Liver (tissue), 9 donors: ENCODE results near the gene GUCY1A2. TPM values are rescaled to one million over a fixed set of nuclear protein-coding genes. Genes with fewer than 3 reads are reported as not detected.

ENCODE experiments used
- DNase-seq: peaks from one replicate; pipeline ENCODE4 v3.0.0-alpha.2; 2017; ENCODE audit warnings: low spot score
- H3K27ac ChIP-seq, 2 donors: one replicate each; pipeline ENCODE4 v1.7.0; 2013; ENCODE audit warnings: inconsistent platforms in 2 of 2, low read length in 2 of 2, control low read depth in 1 of 2, low read depth in 1 of 2, mild to moderate bottlenecking in 1 of 2
- H3K27me3 ChIP-seq, 4 donors: one replicate each; pipeline versions ENCODE4 v1.6.1 to v1.7.0; 2013; ENCODE audit warnings: low read length in 3 of 4, inconsistent platforms in 1 of 4, mild to moderate bottlenecking in 1 of 4, moderate library complexity in 1 of 4; ENCODE audit not compliant: control insufficient read depth in 4 of 4, insufficient read depth in 4 of 4
- H3K36me3 ChIP-seq, 4 donors: one replicate each; pipeline versions ENCODE4 v1.6.1 to v1.7.0; 2013; ENCODE audit warnings: low read length in 3 of 4, mild to moderate bottlenecking in 3 of 4, low read depth in 1 of 4, moderate library complexity in 1 of 4; ENCODE audit not compliant: control insufficient read depth in 4 of 4, insufficient read depth in 3 of 4
- H3K4me1 ChIP-seq, 4 donors: one replicate each; pipeline versions ENCODE4 v1.6.1 to v1.7.0; 2013; ENCODE audit warnings: low read length in 3 of 4, mild to moderate bottlenecking in 3 of 4, moderate library complexity in 1 of 4; ENCODE audit not compliant: control insufficient read depth in 4 of 4, insufficient read depth in 4 of 4
- H3K4me3 ChIP-seq, 3 donors: one replicate each; pipeline versions ENCODE4 v1.6.1 to v1.7.0; 2013; ENCODE audit warnings: low read length in 3 of 3, control low read depth in 1 of 3, low read depth in 1 of 3, mild to moderate bottlenecking in 1 of 3
- H3K9ac ChIP-seq, 2 donors: one replicate each; pipeline ENCODE4 v1.7.0; 2013; ENCODE audit warnings: low read length in 2 of 2, mild to moderate bottlenecking in 2 of 2, moderate library complexity in 2 of 2, control low read depth in 1 of 2, low read depth in 1 of 2
- H3K9me3 ChIP-seq, 4 donors: one replicate each; pipeline versions ENCODE4 v1.6.1 to v1.7.0; 2013; ENCODE audit warnings: low read length in 3 of 4; ENCODE audit not compliant: control insufficient read depth in 4 of 4
- ATF3 ChIP-seq: IDR thresholded peaks from 2 replicates; pipeline ENCODE4 v1.6.1; 2016; ENCODE audit warnings: antibody characterized with exemption
- CTCF ChIP-seq: fragments of 150-350 bp; IDR thresholded peaks from 2 replicates; pipeline ENCODE4 v1.5.1; 2017; ENCODE audit warnings: improper control_type of control experiment, low read depth, low read length; ENCODE audit not compliant: missing input control
- EGR1 ChIP-seq, 2 donors: IDR thresholded peaks; 2 replicates each; pipeline ENCODE4 v1.6.1; 2016 to 2018; ENCODE audit warnings: antibody characterized with exemption in 2 of 2, low read depth in 2 of 2
- FOXA1 ChIP-seq: IDR thresholded peaks from 2 replicates; pipeline ENCODE4 v1.6.1; 2016; ENCODE audit warnings: antibody characterized with exemption
- FOXA2 ChIP-seq: IDR thresholded peaks from 2 replicates; pipeline ENCODE4 v1.6.1; 2016; ENCODE audit warnings: antibody characterized with exemption
- GABPA ChIP-seq, 2 donors: IDR thresholded peaks in 1 of 2; conservative IDR thresholded peaks in 1 of 2; 2 replicates each; pipeline ENCODE4 v1.6.1; 2016; ENCODE audit warnings: antibody characterized with exemption in 2 of 2, mild to moderate bottlenecking in 1 of 2, moderate library complexity in 1 of 2
- HNF4A ChIP-seq, 2 donors: conservative IDR thresholded peaks; 2 replicates each; pipeline ENCODE4 v1.6.1; 2016; ENCODE audit warnings: antibody characterized with exemption in 2 of 2, mild to moderate bottlenecking in 2 of 2
- HNF4G ChIP-seq: IDR thresholded peaks from 2 replicates; pipeline ENCODE4 v1.6.1; 2016; ENCODE audit warnings: antibody characterized with exemption
- NR2F2 ChIP-seq: IDR thresholded peaks from 2 replicates; pipeline ENCODE4 v1.6.1; 2016; ENCODE audit warnings: antibody characterized with exemption
- RAD21 ChIP-seq, 2 donors: IDR thresholded peaks; 2 replicates each; pipeline ENCODE4 v1.6.1; 2016; ENCODE audit warnings: antibody characterized with exemption in 2 of 2, mild to moderate bottlenecking in 2 of 2
- RXRA ChIP-seq, 2 donors: IDR thresholded peaks; 2 replicates each; pipeline ENCODE4 v1.6.1; 2017 to 2018; ENCODE audit warnings: antibody characterized with exemption in 2 of 2, mild to moderate bottlenecking in 1 of 2
- SP1 ChIP-seq: IDR thresholded peaks from 2 replicates; pipeline ENCODE4 v1.6.1; 2018; ENCODE audit warnings: antibody characterized with exemption, mild to moderate bottlenecking
- TAF1 ChIP-seq: conservative IDR thresholded peaks from 2 replicates; pipeline ENCODE4 v1.6.1; 2016; ENCODE audit warnings: antibody characterized with exemption, mild to moderate bottlenecking
- YY1 ChIP-seq: IDR thresholded peaks from 2 replicates; pipeline ENCODE4 v1.6.1; 2016; ENCODE audit warnings: antibody characterized with exemption, mild to moderate bottlenecking
- ZBTB33 ChIP-seq: IDR thresholded peaks from 2 replicates; pipeline ENCODE4 v1.6.1; 2016; ENCODE audit warnings: antibody characterized with exemption
- WGBS: extraction: QIAGEN DNeasy Blood & Tissue Kit; methylation state at CpG from one replicate; pipeline ENCODE4 v1.1.7; 2013; 5-methylcytosine and 5-hydroxymethylcytosine counted together
- polyA plus RNA-seq, 2 donors: library from polyadenylated mRNA; stranded (reverse) in 1 of 2; unstranded in 1 of 2; fragments of 200-250 nt in 1 of 2; fragments of >200 nt in 1 of 2; fragmentation: Nextera tagmentation in 1 of 2; extraction: Ambion mirVana in 1 of 2; gene quantifications; one replicate each; pipeline versions ENCODE4 v1.2.1 to v1.2.3, GENCODE V29; 2013 to 2015
- total RNA-seq, 2 donors: library from RNA; depleted of rRNA; stranded (reverse); fragments of >200 nt; gene quantifications; one replicate each; pipeline ENCODE4 v1.2.3, GENCODE V29; 2014
- TF ChIP-seq, protein P1 (sequence below): IDR thresholded peaks from 2 replicates; pipeline ENCODE4 v1.6.1; 2016; ENCODE audit warnings: antibody characterized with exemption
- TF ChIP-seq, protein P2 (sequence below): IDR thresholded peaks from 2 replicates; pipeline ENCODE4 v1.6.1; 2016; ENCODE audit warnings: antibody characterized with exemption, mild to moderate bottlenecking
- donor health status: healthy.
- donor health status: healthy.
- donor health status: healthy.
- donor health status: healthy.
- donor health status: healthy.

Gene GUCY1A2
- total and polyA plus RNA-seq, 4 donors, result 0.55 to 4.4 (median 1.7) TPM

GRCh38 chr11:107011977-107012376 lies 6.3 kb downstream of the GUCY1A2 start (continued):
- TF ChIP-seq CTCF, result no peak
- TF ChIP-seq YY1, result no peak
- no peak for TF ChIP-seq GABPA (IDR thresholded peaks at IDR 0.05 in 1 of 2, conservative IDR thresholded peaks at IDR 0.05 in 1 of 2)
- TF ChIP-seq SP1, result no peak

GRCh38 chr11:107009190-107009589 lies 9.1 kb downstream of the GUCY1A2 start:
- no peak overlapping the region for H3K9ac ChIP-seq
- H3K27ac ChIP-seq, result no peak overlapping the region
- no peaks in the 10 kb centered on the region for H3K4me1 ChIP-seq
- no peaks in the 10 kb centered on the region for H3K36me3 ChIP-seq
- H3K4me3 ChIP-seq, result no peak overlapping the region
- no peak for DNase-seq
- no peaks in the 10 kb centered on the region for H3K9me3 ChIP-seq
- TF ChIP-seq, protein P1, sequence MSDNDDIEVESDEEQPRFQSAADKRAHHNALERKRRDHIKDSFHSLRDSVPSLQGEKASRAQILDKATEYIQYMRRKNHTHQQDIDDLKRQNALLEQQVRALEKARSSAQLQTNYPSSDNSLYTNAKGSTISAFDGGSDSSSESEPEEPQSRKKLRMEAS, result no peak
- 79% methylated on average over 1 of the region's 1 CpG for WGBS
- no peaks in the 10 kb centered on the region for H3K27me3 ChIP-seq

DNA sequence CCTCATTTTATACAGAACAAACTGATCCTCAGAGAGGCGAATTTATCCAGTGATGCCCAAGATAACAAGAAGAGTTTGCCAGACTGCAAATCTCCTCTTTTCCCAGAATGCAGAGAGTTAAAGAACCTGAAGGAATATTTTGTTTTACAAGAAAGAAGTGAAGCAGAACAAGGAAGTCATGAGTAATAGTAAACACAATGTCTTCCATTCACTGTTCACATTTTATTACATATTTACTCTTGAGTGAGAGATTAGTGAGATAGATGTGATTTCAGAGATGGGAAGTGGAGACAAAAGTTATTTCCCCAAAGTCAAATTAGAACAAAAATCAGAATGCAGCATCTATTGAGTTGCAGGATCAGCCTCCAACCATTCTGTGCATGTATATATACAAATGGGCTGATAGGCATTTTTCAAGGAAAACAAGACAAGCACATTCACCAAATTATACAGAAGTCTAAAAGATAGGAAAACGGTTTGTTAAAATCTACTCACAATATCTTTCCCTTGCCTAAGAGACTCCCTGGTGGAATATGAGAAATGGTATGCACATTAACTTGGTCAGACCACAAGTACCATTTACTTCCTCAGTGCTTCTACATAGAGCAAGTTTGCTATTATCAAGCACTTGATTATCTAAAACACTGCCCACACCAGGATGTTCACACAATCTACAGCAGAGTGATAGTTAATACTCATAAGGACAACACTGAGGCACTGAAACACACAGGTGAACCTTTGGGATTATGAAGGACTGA lies 12.0 kb downstream of the GUCY1A2 start:
- no peak for DNase-seq
- WGBS, result 48% methylated on average over 2 of the region's 2 CpGs
- H3K9ac ChIP-seq, result no peak overlapping the region
- H3K27me3 ChIP-seq, result no peaks in the 10 kb centered on the region
- no peak overlapping the region for H3K27ac ChIP-seq
- no peaks in the 10 kb centered on the region for H3K36me3 ChIP-seq
- no peaks in the 10 kb centered on the region for H3K9me3 ChIP-seq
- no peak overlapping the region for H3K4me3 ChIP-seq
- TF ChIP-seq, protein P2, sequence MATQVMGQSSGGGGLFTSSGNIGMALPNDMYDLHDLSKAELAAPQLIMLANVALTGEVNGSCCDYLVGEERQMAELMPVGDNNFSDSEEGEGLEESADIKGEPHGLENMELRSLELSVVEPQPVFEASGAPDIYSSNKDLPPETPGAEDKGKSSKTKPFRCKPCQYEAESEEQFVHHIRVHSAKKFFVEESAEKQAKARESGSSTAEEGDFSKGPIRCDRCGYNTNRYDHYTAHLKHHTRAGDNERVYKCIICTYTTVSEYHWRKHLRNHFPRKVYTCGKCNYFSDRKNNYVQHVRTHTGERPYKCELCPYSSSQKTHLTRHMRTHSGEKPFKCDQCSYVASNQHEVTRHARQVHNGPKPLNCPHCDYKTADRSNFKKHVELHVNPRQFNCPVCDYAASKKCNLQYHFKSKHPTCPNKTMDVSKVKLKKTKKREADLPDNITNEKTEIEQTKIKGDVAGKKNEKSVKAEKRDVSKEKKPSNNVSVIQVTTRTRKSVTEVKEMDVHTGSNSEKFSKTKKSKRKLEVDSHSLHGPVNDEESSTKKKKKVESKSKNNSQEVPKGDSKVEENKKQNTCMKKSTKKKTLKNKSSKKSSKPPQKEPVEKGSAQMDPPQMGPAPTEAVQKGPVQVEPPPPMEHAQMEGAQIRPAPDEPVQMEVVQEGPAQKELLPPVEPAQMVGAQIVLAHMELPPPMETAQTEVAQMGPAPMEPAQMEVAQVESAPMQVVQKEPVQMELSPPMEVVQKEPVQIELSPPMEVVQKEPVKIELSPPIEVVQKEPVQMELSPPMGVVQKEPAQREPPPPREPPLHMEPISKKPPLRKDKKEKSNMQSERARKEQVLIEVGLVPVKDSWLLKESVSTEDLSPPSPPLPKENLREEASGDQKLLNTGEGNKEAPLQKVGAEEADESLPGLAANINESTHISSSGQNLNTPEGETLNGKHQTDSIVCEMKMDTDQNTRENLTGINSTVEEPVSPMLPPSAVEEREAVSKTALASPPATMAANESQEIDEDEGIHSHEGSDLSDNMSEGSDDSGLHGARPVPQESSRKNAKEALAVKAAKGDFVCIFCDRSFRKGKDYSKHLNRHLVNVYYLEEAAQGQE, result no peak
- no peak for TF ChIP-seq SP1
- TF ChIP-seq HNF4G, result no peak
- no peak for TF ChIP-seq HNF4A (conservative IDR thresholded peaks at IDR 0.05)
- TF ChIP-seq TAF1, result no peak
- no peak for TF ChIP-seq NR2F2
- TF ChIP-seq RAD21 (IDR thresholded peaks at IDR 0.05), result no peak
- no peak for TF ChIP-seq FOXA2
- TF ChIP-seq CTCF, result no peak
- TF ChIP-seq RXRA (IDR thresholded peaks at IDR 0.05), result no peak
- no peak for TF ChIP-seq EGR1 (IDR thresholded peaks at IDR 0.05; ENCODE audit: low read depth in 2 of 2)
- TF ChIP-seq ZBTB33, result no peak
- no peak for TF ChIP-seq ATF3
- TF ChIP-seq FOXA1, result no peak
- TF ChIP-seq GABPA (IDR thresholded peaks at IDR 0.05 in 1 of 2, conservative IDR thresholded peaks at IDR 0.05 in 1 of 2), result no peak
- H3K4me1 ChIP-seq, result no peaks in the 10 kb centered on the region
